ENCODE measurements around the gene OR5AN1. TPM values are rescaled to one million over a fixed set of nuclear protein-coding genes. Genes with fewer than 3 reads are reported as not detected.

The OR5AN1 gene
- total RNA-seq, 2 donors from 2014 or later: not detected

GRCh38 chr11:59355226-59355625 lies 3.5 kb upstream of the OR5AN1 start:
- intact Hi-C loops (cut with DNase I): no loop called here
- no peak for DNase-seq (ENCODE audit: low spot score)
- WGBS: 88% methylated on average over 4 of the region's 4 CpGs
- TF ChIP-seq POLR2A (IDR thresholded peaks at IDR 0.05): no peak
- no peak for TF ChIP-seq CTCF (IDR thresholded peaks at IDR 0.05)
- no peak for TF ChIP-seq POLR2AphosphoS5 (IDR thresholded peaks at IDR 0.05)
- no peak overlapping the region for H3K27ac ChIP-seq
- no peaks in the 10 kb centered on the region for H3K27me3 ChIP-seq (replicated peaks; ENCODE audit: insufficient read depth)
- no peak overlapping the region for H3K4me3 ChIP-seq
- no peaks in the 10 kb centered on the region for H3K9me3 ChIP-seq
- H3K36me3 ChIP-seq: no peaks in the 10 kb centered on the region
- H3K4me1 ChIP-seq (replicated peaks): no peaks in the 10 kb centered on the region

GRCh38 chr11:59356561-59356960 lies 2.1 kb upstream of the OR5AN1 start:
- H3K4me1 ChIP-seq (replicated peaks): no peaks in the 10 kb centered on the region
- DNase-seq (ENCODE audit: low spot score): no peak
- H3K27ac ChIP-seq: no peak overlapping the region
- TF ChIP-seq POLR2A (IDR thresholded peaks at IDR 0.05) (no peak), CTCF (IDR thresholded peaks at IDR 0.05) (no peak), POLR2AphosphoS5 (IDR thresholded peaks at IDR 0.05) (no peak)
- intact Hi-C loops (cut with DNase I): no loop called here
- 100% methylated on average over 1 of the region's 1 CpG for WGBS
- no peak overlapping the region for H3K4me3 ChIP-seq
- no peaks in the 10 kb centered on the region for H3K36me3 ChIP-seq
- no peaks in the 10 kb centered on the region for H3K9me3 ChIP-seq
- H3K27me3 ChIP-seq (replicated peaks; ENCODE audit: insufficient read depth): no peaks in the 10 kb centered on the region

GRCh38 chr11:59358020-59358419 lies 675 bp upstream of the OR5AN1 start:
- Histone ChIP-seq H3K27me3 (replicated peaks; ENCODE audit: insufficient read depth) (no peaks in the 10 kb centered on the region), H3K27ac (no peak overlapping the region), H3K4me1 (replicated peaks) (no peaks in the 10 kb centered on the region), H3K4me3 (no peak overlapping the region), H3K36me3 (no peaks in the 10 kb centered on the region), H3K9me3 (no peaks in the 10 kb centered on the region)
- TF ChIP-seq POLR2AphosphoS5 (IDR thresholded peaks at IDR 0.05) (no peak), CTCF (IDR thresholded peaks at IDR 0.05) (no peak)
- DNase-seq (ENCODE audit: low spot score): no peak
- intact Hi-C loops (cut with DNase I): no loop called here

- no peak for TF ChIP-seq POLR2A (IDR thresholded peaks at IDR 0.05)
- no peak for TF ChIP-seq POLR2AphosphoS5 (IDR thresholded peaks at IDR 0.05)
- TF ChIP-seq CTCF (IDR thresholded peaks at IDR 0.05): no peak
- Histone ChIP-seq H3K4me3 (no peak overlapping the region), H3K27me3 (replicated peaks; ENCODE audit: insufficient read depth) (no peaks in the 10 kb centered on the region), H3K9me3 (no peaks in the 10 kb centered on the region), H3K4me1 (replicated peaks) (no peaks in the 10 kb centered on the region), H3K36me3 (no peaks in the 10 kb centered on the region), H3K27ac (no peak overlapping the region)
- intact Hi-C loops (cut with DNase I): no loop called here
- DNase-seq (ENCODE audit: low spot score): no peak
Observed at GRCh38 chr11:59365232-59366018, 6.7 kb downstream of the OR5AN1 start.
